HG03135 (cell line): ENCODE measurements around the gene KCNQ2.

ENCODE experiments used
- ATAC-seq: cut with Tn5 transposase; IDR thresholded peaks from one replicate; pipeline ENCODE4 v1.9.1; 2021; ENCODE audit warnings: mild to moderate bottlenecking, moderate library complexity; ENCODE audit not compliant: unreplicated experiment

KCNQ2 gene

GRCh38 chr20:63501818-63502670, 29.6 kb upstream of the KCNQ2 start:
- ATAC-seq = no peak

DNA sequence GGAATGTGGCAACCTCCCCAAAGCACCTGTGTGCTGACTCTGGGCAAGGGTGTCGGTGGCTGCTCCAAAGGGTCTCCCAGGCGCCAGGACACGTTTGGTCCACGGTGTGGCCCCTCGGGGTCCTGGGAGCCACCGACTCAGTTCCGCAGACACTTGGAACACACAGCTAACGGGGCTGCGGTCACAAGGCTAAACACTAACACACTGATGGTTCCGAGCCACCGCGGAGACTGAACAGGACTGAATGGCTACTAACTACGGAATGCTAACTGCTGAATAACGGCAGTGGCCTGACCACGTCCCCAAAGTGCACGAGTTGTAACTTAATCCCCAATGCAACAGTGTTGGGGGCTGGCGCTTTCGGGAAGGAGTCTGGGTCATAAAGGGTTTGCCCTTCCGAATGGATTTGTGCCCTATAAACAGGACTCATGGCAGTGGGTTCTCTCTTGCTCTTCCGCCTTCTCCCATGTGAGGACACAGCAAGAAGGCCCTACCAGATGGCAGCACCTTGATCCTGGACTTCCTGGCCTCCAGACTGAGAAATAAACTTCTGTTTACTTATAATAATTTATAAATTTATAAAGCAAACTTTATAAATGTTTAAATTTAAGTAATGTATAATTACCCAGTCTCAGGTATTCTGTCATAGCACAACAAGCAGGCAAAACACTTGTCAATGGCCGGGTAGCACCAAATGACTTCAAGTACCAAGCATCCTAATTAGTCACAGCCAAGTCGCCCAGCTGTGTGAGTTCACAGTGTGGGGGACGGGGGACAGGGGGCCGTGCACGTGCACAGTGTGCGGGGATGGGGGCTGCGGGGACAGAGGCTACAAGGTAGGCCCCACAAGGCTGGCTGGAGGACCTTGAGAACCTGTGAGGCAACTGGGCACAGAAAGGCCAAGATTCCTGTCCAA, 28.7 kb upstream of the KCNQ2 start:
- ATAC-seq = no peak

GRCh38 chr20:63500151-63500901, 27.9 kb upstream of the KCNQ2 start:
- ATAC-seq = no peak

GRCh38 chr20:63499338-63499969, 27.0 kb upstream of the KCNQ2 start:
- ATAC-seq = no peak

DNA sequence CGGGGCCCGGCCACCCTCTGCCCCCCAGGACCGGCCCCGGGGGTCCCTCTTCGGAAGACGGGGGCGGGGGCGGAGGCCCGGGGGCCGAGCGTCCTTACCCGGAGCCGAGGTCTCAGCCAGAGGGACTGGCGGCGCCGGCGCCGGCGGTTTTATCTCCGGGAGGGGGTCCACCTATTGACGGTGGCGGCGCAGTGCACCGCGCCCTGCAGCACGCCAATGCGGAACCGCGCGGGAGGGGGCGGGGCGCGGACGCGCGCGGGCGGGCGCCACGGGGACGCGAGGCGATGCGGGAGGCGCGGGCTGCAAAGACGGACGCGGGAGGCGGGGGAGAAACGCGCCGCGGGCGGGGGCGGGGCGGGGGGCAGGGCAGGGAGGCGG, 26.5 kb upstream of the KCNQ2 start, which contains the start of gene EEF1A2:
TSS of gene EEF1A2 (minus strand) at position 124 of the 378 bp plus-strand sequence. CDS start 1,320 bp downstream, outside the sequence.
- no peak for ATAC-seq

DNA sequence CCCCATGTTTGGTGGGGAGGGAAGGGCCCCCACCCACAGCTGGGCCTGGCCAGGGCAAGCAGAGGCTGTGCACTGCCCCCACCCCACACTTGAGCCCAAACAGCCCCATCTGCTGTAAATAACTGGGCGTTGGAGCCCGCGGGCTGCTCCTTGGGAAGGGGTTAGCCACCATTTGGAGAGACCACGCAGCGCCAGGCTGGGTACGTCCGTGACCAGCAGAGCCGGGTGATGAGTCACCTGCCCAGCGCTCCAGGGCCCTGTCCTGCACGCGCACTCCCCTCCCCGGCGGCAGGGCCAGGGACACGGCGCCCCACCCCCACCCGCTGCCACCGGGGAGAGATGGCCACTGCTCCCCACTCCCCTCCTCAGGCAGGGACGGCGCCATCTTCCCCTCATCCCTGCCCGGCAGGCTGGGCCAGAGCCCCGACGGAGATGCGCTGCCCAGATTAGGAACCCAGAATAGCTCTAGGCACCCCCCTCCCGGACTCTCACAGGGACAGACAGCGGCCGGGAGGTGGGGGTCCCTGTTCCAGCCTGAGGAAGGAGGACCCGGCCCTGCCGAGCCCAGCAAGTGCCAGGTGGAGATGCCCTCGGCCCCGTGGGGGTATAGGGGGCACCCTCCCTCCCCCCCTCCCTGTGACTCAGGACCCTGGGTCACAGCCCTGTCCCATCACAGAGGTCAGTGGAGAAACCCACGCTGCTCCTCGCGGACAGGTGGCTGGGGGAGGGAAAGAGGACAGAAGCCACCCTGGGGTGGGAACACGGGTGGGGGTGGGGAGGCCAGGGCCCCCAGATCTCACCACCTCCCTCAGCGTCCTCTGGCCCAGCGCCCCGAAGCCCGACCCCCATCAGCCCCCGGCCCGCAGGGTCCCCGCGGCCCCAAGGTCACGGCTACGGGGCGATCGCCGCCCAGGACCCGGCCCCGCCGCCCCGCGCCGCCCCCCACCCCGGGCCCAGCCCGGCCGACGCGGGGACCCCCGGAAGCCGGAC, 25.8 kb upstream of the KCNQ2 start:
- ATAC-seq = no peak

- no peak for ATAC-seq
These were observed 24.9 kb upstream of the KCNQ2 start for GRCh38 chr20:63497138-63497945.

DNA sequence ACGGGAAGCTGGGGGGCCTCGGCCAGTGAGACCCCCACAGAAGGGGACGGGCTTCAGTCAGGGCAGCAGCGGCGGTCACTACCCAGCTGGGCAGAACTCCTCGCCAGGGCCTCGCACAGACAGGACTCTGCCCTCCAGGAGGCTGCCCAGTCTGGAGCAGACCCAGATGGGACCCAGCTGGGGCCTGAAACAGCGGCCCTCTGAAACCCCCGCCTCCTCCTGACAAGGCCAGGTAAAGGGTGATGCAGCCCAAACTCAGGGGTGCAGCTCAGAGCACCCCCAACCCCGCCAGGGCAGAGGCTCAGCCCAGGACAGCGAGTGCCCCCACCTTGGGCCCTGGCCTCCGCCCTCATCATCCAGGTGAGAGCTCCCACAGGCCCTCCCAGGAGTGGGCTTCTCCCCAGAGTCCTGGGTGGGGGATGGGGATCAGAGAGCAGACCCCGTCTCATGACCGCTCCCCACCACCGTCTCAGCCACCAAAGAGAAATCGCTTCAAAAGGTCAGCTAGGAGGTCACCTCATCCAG, 24.2 kb upstream of the KCNQ2 start:
- no peak for ATAC-seq

DNA sequence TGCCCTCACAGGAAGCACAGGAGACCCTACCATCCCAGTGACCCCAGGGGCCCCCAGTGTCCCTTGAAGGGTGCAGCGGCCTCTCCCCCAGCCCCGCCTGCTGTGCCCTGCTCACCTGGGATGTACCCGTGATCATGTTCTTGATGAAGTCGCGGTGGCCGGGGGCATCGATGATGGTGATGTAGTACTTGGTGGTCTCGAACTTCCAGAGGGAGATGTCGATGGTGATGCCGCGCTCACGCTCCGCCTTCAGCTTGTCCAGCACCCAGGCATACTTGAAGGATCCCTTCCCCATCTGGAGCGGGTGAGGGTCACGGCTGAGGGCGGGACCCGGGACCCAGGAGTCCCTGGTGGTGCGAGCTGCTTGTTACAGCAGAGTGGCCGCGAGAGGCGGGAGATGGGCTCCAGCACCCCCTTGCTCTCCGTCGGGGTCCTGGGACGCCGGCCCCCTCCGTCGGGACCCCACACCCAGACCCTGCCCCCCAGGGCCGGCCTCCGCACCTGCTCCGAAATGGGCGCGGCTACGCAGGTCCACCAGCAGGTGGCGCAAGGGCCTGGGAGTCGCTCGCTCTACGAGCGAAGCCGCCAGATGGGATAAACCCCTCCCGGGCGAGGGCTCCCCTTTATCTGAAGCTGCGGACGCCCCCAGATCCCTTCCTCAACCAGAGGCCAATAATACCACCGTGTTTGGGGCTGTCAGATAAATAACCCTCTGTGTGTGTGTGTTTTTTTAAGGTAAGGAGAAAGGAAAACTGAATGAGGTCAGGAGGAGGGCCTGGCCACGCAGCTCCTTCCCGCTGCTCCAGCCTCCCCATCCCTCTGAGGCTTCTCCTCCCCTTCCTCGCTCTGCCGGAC, 23.5 kb upstream of the KCNQ2 start:
- no peak for ATAC-seq

- ATAC-seq = no peak
These were observed 22.8 kb upstream of the KCNQ2 start for GRCh38 chr20:63495167-63495720.

DNA sequence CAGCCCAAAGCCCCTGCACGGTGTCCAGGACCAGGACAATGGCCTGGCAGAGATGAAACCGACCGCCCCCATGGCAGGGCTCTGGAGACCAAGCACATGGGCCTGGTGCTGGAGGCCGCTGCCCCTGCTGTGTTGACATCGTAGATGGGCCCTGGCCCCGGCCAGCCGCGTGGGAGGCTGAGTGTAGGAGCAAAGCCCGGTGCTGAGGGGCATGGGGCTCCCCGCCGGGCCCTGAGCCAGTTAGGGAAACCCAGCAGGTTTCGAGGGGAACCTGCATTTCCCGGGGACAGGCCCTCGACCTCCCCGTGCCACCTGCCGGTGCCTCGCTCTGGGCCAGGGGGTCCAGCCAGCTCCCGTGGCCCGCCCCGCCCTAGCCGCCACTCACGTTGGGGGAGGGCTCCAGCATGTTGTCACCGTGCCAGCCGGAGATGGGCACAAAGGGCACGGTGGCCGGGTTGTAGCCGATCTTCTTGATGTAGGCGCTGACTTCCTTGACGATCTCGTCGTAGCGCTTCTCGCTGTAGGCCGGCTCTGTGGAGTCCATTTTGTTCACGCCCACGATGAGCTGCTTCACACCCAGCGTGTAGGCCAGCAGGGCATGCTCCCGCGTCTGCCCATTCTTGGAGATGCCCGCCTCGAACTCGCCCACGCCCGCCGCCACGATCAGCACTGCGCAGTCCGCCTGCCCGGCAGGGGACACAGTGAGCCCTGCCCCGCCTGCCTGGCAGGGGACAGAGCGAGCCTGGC, 22.1 kb upstream of the KCNQ2 start:
- no peak for ATAC-seq

DNA sequence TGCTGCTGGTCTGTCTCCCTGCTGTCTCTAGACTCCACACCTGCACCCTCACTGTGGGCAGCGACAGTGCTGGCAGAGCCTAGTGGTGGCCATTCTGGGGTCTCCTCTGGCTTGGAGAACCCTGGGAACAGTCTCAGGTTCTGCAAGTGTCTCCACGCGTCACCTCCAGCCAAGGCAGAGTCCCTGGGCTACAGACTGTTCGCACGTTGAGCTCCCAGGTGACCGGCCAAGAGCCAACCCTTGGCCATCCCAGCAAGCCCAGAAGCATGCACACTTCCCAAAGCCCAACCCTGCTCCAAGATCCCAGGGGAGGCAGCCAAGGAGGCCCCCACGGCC, 21.6 kb upstream of the KCNQ2 start:
- ATAC-seq = no peak

- no peak for ATAC-seq
These were observed 21.1 kb upstream of the KCNQ2 start for GRCh38 chr20:63493563-63494020.

GRCh38 chr20:63492982-63493381, 20.5 kb upstream of the KCNQ2 start:
- ATAC-seq = no peak

- no peak for ATAC-seq
These were observed 20.1 kb upstream of the KCNQ2 start for GRCh38 chr20:63492518-63492917.

GRCh38 chr20:63491635-63492230, 19.3 kb upstream of the KCNQ2 start:
- no peak for ATAC-seq
